ENCODE measurements around the gene PABPC4L.

- TF ChIP-seq ARID3A (IDR thresholded peaks at IDR 0.05; ENCODE audit: borderline replicate concordance, low read depth, low read length), result no peak
- TF ChIP-seq USF2 (CRISPR knock-in tag; IDR thresholded peaks at IDR 0.05), result no peak
- TF ChIP-seq SP2 (IDR thresholded peaks at IDR 0.05; ENCODE audit: extremely low read depth, low read depth, low read length, poor library complexity, severe bottlenecking), result no peak
- no peak for TF ChIP-seq BRF2 (IDR thresholded peaks at IDR 0.05; ENCODE audit: borderline replicate concordance, insufficient read depth, insufficient read length)
Observed at GRCh38 chr4:134154097-134154496, 47.5 kb downstream of the PABPC4L start.
